Activated CD4-positive, alpha-beta T cell treated with anti-CD3 and anti-CD28 coated beads, Interleukin-10, Interleukin-2, amounts not matched to agents 100 ng/mL and 50 ng/mL, durations not matched to agents 16 hours and 8 hours (primary cell): Measurements from ENCODE around the gene PRR5L.
A peak's percentile ranks its signal among the peaks of the same experiment; 100 is the strongest.
"Not testable (repeated sequence)": the region's sequence is repeated elsewhere in the genome, so short reads cannot be mapped to it uniquely, and the experiment has no call there.

Experiments
- DNase-seq: peaks from one replicate; pipeline ENCODE4 v3.0.0-alpha.2; 2020

PRR5L gene

GRCh38 chr11:36282926-36283325, 13.2 kb upstream of the PRR5L start:
- DNase-seq, result no peak

GRCh38 chr11:36288442-36289225, 7.5 kb upstream of the PRR5L start:
- DNase-seq, result no peak

- peak; percentile 97 for DNase-seq
Observed at GRCh38 chr11:36289226-36289852, 6.7 kb upstream of the PRR5L start, which contains the start of gene COMMD9. Gene COMMD9 (minus strand): TSS chr11:36289424. CDS start chr11:36289412, 12 bp downstream.

GRCh38 chr11:36292311-36292722, 3.8 kb upstream of the PRR5L start:
- peak; percentile 81 for DNase-seq

GRCh38 chr11:36296884-36297543, 926 bp downstream of the PRR5L start:
- DNase-seq, result no peak

- no peak for DNase-seq
Observed at GRCh38 chr11:36300650-36301049, 4.6 kb downstream of the PRR5L start.

GRCh38 chr11:36304351-36304750, 8.3 kb downstream of the PRR5L start:
- DNase-seq, result no peak

- DNase-seq, result no peak
Observed at GRCh38 chr11:36305047-36305446, 9.0 kb downstream of the PRR5L start.

GRCh38 chr11:36306888-36307287, 10.8 kb downstream of the PRR5L start:
- peak; percentile 14 for DNase-seq

- no peak for DNase-seq
Observed at GRCh38 chr11:36308577-36308976, 12.5 kb downstream of the PRR5L start.

GRCh38 chr11:36309779-36310178, 13.7 kb downstream of the PRR5L start:
- DNase-seq, result no peak

GRCh38 chr11:36311926-36312595, 16.0 kb downstream of the PRR5L start:
- no peak for DNase-seq

- peak; percentile 18 for DNase-seq
Observed at GRCh38 chr11:36312611-36313472, 16.8 kb downstream of the PRR5L start.

- DNase-seq, result no peak
Observed at GRCh38 chr11:36313750-36314433, 17.8 kb downstream of the PRR5L start.

- DNase-seq, result no peak
Observed at GRCh38 chr11:36314434-36314767, 18.3 kb downstream of the PRR5L start.

- DNase-seq, result no peak
Observed at GRCh38 chr11:36316049-36316448, 20.0 kb downstream of the PRR5L start.

GRCh38 chr11:36317992-36318391, 21.9 kb downstream of the PRR5L start:
- DNase-seq, result no peak

- not testable (repeated sequence) for DNase-seq
Observed at GRCh38 chr11:36324956-36325355, 28.9 kb downstream of the PRR5L start.

- not testable (repeated sequence) for DNase-seq
Observed at GRCh38 chr11:36325403-36325802, 29.3 kb downstream of the PRR5L start.

- no peak for DNase-seq
Observed at GRCh38 chr11:36326524-36327419, 30.7 kb downstream of the PRR5L start.
